Ovary (tissue), 3 donors: ENCODE measurements around the gene TTPAL.

Source experiments
- EP300 ChIP-seq: sonication (generic); formaldehyde crosslinking; IDR thresholded peaks from one replicate; pipeline ENCODE4 v1.6.1; 2017; ENCODE audit warnings: antibody characterized with exemption
- POLR2A ChIP-seq: fragments of 450-650 bp; IDR thresholded peaks from one replicate; pipeline ENCODE4 v1.6.1; 2017; ENCODE audit warnings: antibody characterized with exemption, mild to moderate bottlenecking, moderate library complexity
- TF ChIP-seq, protein P1 (sequence below), 3 donors: fragments of 450-650 bp in 2 of 3; fragments of 200-600 bp in 1 of 3; IDR thresholded peaks; one replicate each; pipeline versions ENCODE4 v1.5.1 to v1.8.0; 2016 to 2022; ENCODE audit warnings: antibody characterized with exemption in 3 of 3, mild to moderate bottlenecking in 1 of 3
- donor health status: DM: no; HTN: no; CAD: no.

DNA sequence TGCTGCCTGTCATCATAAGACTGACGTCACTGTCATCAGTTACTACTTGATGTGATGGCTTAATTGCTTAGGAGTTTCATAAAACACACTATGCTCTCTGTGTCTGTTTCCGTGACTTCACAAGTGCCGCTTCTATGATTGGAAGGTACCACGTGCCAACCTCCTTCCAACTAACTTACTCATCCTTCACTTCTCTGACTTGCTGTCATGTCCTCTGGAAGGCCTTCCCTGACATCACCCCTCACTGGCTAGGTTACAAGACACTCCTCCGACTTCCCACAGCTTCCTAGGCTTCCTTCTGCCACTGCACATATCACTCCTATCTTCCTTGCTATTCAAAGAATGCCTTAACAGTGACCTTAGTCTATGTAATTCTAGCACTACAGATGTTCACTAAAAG, 25.8 kb downstream of the TTPAL start:
- TF ChIP-seq, protein P1, sequence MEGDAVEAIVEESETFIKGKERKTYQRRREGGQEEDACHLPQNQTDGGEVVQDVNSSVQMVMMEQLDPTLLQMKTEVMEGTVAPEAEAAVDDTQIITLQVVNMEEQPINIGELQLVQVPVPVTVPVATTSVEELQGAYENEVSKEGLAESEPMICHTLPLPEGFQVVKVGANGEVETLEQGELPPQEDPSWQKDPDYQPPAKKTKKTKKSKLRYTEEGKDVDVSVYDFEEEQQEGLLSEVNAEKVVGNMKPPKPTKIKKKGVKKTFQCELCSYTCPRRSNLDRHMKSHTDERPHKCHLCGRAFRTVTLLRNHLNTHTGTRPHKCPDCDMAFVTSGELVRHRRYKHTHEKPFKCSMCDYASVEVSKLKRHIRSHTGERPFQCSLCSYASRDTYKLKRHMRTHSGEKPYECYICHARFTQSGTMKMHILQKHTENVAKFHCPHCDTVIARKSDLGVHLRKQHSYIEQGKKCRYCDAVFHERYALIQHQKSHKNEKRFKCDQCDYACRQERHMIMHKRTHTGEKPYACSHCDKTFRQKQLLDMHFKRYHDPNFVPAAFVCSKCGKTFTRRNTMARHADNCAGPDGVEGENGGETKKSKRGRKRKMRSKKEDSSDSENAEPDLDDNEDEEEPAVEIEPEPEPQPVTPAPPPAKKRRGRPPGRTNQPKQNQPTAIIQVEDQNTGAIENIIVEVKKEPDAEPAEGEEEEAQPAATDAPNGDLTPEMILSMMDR (IDR thresholded peaks at IDR 0.05), result no peak
- TF ChIP-seq POLR2A, result no peak
- TF ChIP-seq EP300, result no peak
